WI38 (cell line): ENCODE results near the gene SPARCL1.

Experiments used
- H3K4me3 ChIP-seq: 2 replicates; pipeline ENCODE4 v1.5.1; 2011; ENCODE audit warnings: low read depth, mild to moderate bottlenecking, control low read depth, low read length
- CTCF ChIP-seq: IDR thresholded peaks from 2 replicates; pipeline ENCODE4 v1.5.1; 2012; ENCODE audit warnings: low read depth, mild to moderate bottlenecking, control low read depth, low read length

Gene SPARCL1

GRCh38 chr4:87547016-87547708, 18.0 kb upstream of the SPARCL1 start:
- TF ChIP-seq CTCF, result no peak
- H3K4me3 ChIP-seq, result no peak overlapping the region

GRCh38 chr4:87545052-87545451, 15.9 kb upstream of the SPARCL1 start:
- TF ChIP-seq CTCF, result no peak
- H3K4me3 ChIP-seq, result no peak overlapping the region

GRCh38 chr4:87543835-87544461, 14.8 kb upstream of the SPARCL1 start:
- TF ChIP-seq CTCF, result peak; percentile 47
- H3K4me3 ChIP-seq, result no peak overlapping the region

- no peak overlapping the region for H3K4me3 ChIP-seq
- no peak for TF ChIP-seq CTCF
Measured at GRCh38 chr4:87542734-87543312, 13.6 kb upstream of the SPARCL1 start.

- no peak overlapping the region for H3K4me3 ChIP-seq
- TF ChIP-seq CTCF, result no peak
Measured at GRCh38 chr4:87541956-87542709, 13.0 kb upstream of the SPARCL1 start.

- no peak for TF ChIP-seq CTCF
- no peak overlapping the region for H3K4me3 ChIP-seq
Measured at GRCh38 chr4:87541521-87541920, 12.3 kb upstream of the SPARCL1 start.
